RWPE2 (cell line): ENCODE measurements around the gene SLC25A21.
"Not testable (repeated sequence)": the region's sequence is repeated elsewhere in the genome, so short reads cannot be mapped to it uniquely, and the experiment has no call there.

ENCODE experiments used
- ATAC-seq: fragments of 200-7000 bp; cut with Tn5 transposase; 3 replicates; pipeline ENCODE4 v1.9.1; 2021; ENCODE audit warnings: low read depth
- DNase-seq: peaks from one replicate; pipeline ENCODE4 v3.0.0-alpha.2; 2020; ENCODE audit warnings: low spot score
- H3K27ac ChIP-seq: fragments of 450-650 bp; 2 replicates; pipeline ENCODE4 v1.5.1; 2017; ENCODE audit warnings: mild to moderate bottlenecking; ENCODE audit not compliant: poor library complexity, severe bottlenecking
- H3K27me3 ChIP-seq: fragments of 250-450 bp; sonication (Bioruptor Pico); 2 replicates; pipeline ENCODE4 v1.5.1; 2021; ENCODE audit warnings: mild to moderate bottlenecking, moderate library complexity; ENCODE audit not compliant: insufficient read depth, poor library complexity, severe bottlenecking
- H3K36me3 ChIP-seq: fragments of 250-450 bp; sonication (Bioruptor Pico); 2 replicates; pipeline ENCODE4 v1.5.1; 2020; ENCODE audit warnings: low read depth, mild to moderate bottlenecking, moderate library complexity
- H3K4me1 ChIP-seq: fragments of 250-450 bp; sonication (Bioruptor Pico); 2 replicates; pipeline ENCODE4 v1.5.1; 2021; ENCODE audit warnings: mild to moderate bottlenecking, moderate library complexity; ENCODE audit not compliant: insufficient read depth, poor library complexity, severe bottlenecking
- H3K4me3 ChIP-seq: fragments of 250-450 bp; sonication (Bioruptor Pico); 2 replicates; pipeline ENCODE4 v1.5.1; 2021; ENCODE audit warnings: mild to moderate bottlenecking, moderate library complexity; ENCODE audit not compliant: severe bottlenecking
- H3K9me3 ChIP-seq: fragments of 250-450 bp; sonication (Bioruptor Pico); 2 replicates; pipeline ENCODE4 v1.5.1; 2021; ENCODE audit warnings: mild to moderate bottlenecking, moderate library complexity; ENCODE audit not compliant: severe bottlenecking
- TF ChIP-seq, protein P1 (sequence below): fragments of 450-650 bp; IDR thresholded peaks from one replicate; pipeline ENCODE4 v1.5.1; 2017; ENCODE audit warnings: mild to moderate bottlenecking, moderate library complexity; ENCODE audit not compliant: poor library complexity, severe bottlenecking

Gene SLC25A21

DNA sequence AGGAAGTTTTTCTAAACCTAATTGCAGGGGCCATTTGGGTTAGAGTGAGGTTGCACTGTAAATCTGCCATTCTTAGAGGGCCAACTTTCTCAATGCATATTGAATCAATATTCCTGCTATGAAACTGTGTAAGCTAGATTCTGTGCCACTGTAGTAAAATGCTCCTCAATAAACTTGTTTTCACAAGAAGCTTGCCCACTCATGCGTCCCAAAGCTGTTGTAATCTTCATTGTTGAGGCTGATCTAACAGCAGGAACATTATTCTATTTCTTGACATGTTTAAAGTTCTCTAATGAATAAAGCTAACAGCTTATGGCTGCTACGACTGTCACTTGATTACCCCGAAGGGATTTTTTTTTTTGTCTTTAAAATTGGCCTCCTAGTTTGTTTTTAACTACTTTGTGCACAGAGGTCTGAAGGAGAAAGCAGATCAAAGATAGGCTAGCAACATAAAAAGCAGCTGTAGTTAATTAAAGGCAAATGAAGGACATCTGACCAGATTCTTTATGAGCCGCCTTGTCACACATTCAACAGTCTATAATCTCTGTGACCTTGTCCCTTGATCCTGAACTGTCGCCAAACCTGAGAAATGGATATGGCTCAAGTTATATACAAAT is 267.0 kb downstream of the SLC25A21 start:
- no peaks in the 10 kb centered on the region for H3K27me3 ChIP-seq
- no peak for ATAC-seq
- no peak overlapping the region for H3K4me3 ChIP-seq
- H3K27ac ChIP-seq: no peak overlapping the region
- no peaks in the 10 kb centered on the region for H3K36me3 ChIP-seq
- no peak for DNase-seq
- H3K4me1 ChIP-seq: peaks cover 7% of the 10 kb centered on the region
- no peaks in the 10 kb centered on the region for H3K9me3 ChIP-seq
- TF ChIP-seq, protein P1, sequence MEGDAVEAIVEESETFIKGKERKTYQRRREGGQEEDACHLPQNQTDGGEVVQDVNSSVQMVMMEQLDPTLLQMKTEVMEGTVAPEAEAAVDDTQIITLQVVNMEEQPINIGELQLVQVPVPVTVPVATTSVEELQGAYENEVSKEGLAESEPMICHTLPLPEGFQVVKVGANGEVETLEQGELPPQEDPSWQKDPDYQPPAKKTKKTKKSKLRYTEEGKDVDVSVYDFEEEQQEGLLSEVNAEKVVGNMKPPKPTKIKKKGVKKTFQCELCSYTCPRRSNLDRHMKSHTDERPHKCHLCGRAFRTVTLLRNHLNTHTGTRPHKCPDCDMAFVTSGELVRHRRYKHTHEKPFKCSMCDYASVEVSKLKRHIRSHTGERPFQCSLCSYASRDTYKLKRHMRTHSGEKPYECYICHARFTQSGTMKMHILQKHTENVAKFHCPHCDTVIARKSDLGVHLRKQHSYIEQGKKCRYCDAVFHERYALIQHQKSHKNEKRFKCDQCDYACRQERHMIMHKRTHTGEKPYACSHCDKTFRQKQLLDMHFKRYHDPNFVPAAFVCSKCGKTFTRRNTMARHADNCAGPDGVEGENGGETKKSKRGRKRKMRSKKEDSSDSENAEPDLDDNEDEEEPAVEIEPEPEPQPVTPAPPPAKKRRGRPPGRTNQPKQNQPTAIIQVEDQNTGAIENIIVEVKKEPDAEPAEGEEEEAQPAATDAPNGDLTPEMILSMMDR: no peak

DNA sequence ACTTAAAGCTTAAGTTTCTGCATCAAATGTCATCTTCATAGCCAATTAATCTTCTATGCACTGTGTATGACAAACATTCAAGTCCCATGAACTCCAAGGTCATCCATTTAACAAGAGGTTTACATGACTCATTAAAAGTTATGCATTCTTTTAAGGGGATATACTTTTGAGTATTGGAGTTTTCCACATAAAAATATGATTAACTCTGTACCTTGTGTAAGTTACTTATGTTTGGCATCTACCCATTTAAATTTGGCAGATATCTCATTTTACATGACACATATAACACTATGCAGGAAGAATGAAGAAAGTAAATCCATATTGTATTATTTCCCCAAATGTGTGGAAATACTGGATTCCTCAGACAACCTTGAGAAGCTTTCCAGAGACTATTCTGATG is 270.5 kb downstream of the SLC25A21 start:
- H3K27ac ChIP-seq: peak overlapping the region; percentile 16
- no peak overlapping the region for H3K4me3 ChIP-seq
- no peaks in the 10 kb centered on the region for H3K27me3 ChIP-seq
- H3K36me3 ChIP-seq: no peaks in the 10 kb centered on the region
- DNase-seq: no peak
- peaks cover 7% of the 10 kb centered on the region for H3K4me1 ChIP-seq
- peak; percentile 87 for ATAC-seq
- TF ChIP-seq, protein P1: no peak
- H3K9me3 ChIP-seq: no peaks in the 10 kb centered on the region

- H3K4me1 ChIP-seq: peaks cover 7% of the 10 kb centered on the region
- no peaks in the 10 kb centered on the region for H3K9me3 ChIP-seq
- H3K27me3 ChIP-seq: no peaks in the 10 kb centered on the region
- H3K27ac ChIP-seq: no peak overlapping the region
- no peak for DNase-seq
- H3K4me3 ChIP-seq: no peak overlapping the region
- H3K36me3 ChIP-seq: no peaks in the 10 kb centered on the region
- no peak for ATAC-seq
- TF ChIP-seq, protein P1: no peak
Observed at GRCh38 chr14:36900846-36901245, 271.6 kb downstream of the SLC25A21 start.

DNA sequence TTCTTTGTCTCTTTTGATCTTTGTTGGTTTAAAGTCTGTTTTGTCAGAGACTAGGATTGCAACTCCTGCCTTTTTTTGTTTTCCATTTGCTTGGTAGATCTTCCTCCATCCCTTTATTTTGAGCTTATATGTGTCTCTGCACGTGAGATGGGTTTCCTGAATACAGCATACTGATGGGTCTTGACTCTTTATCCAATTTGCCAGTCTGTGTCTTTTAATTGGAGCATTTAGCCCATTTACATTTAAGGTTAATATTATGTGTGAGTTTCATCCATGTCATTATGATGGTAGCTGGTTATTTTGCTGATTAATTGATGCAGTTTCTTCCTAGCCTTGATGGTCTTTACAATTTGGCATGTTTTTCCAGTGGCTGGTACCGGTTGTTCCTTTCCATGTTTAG is 276.1 kb downstream of the SLC25A21 start:
- H3K4me1 ChIP-seq, DNase-seq, H3K4me3 ChIP-seq: not testable (repeated sequence)

DNA sequence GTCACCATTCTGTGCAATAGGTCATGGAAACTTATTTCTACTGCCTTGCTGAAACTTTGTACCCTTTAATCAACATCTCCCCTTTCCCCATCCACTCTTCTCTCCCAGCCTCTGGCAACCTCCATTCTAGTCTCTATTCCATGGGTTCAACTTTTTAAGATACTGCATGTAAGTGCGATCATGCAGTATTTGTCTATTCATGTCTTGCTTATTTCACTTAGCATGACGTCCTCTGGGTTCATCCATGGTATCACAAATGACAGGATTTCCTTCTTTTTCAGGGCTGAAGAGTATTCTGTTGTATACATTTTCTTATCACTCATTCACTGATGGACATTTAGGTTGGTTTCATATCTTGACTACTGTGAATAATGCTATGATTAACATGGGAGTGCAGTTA is 288.4 kb downstream of the SLC25A21 start:
- Histone ChIP-seq H3K4me3 (no peak overlapping the region), H3K36me3 (no peaks in the 10 kb centered on the region), H3K4me1 (no peaks in the 10 kb centered on the region), H3K9me3 (no peaks in the 10 kb centered on the region), H3K27ac (no peak overlapping the region), H3K27me3 (no peaks in the 10 kb centered on the region)
- TF ChIP-seq, protein P1: no peak
- DNase-seq: no peak
- ATAC-seq: no peak

More for the DNA sequence above, 276.1 kb downstream of the SLC25A21 start:
- H3K27me3 ChIP-seq, ATAC-seq, H3K27ac ChIP-seq, H3K36me3 ChIP-seq, H3K9me3 ChIP-seq: not testable (repeated sequence)
